HG02852 (cell line): ENCODE results near the gene DGKG.

Source experiments
- ATAC-seq: cut with Tn5 transposase; IDR thresholded peaks from one replicate; pipeline ENCODE4 v1.9.1; 2021; ENCODE audit warnings: mild to moderate bottlenecking, moderate library complexity; ENCODE audit not compliant: unreplicated experiment

DGKG gene

GRCh38 chr3:186247821-186248814 is 113.9 kb downstream of the DGKG start:
- no peak for ATAC-seq

DNA sequence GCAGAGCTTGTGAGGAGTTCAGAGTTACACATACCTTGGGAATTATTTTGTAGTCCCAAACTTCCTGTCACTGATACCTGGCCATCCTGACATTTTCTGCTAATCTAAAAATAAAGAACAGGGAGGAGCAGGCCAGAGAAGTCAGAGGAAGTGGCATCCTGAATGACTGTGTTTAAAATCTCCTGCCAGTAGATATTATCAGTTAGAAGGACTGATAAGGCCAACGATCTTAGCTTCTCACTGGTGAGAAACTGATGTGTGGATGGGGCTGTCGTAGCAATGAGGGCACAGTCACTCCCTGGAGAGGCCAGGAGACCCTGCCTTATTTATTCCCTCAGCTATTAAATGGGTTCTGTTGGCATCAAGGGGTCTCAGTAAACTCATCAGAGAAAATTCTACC is 115.1 kb downstream of the DGKG start:
- no peak for ATAC-seq

- no peak for ATAC-seq
These were observed 118.0 kb downstream of the DGKG start for GRCh38 chr3:186244016-186244415.

GRCh38 chr3:186241910-186242821 is 119.9 kb downstream of the DGKG start:
- ATAC-seq = peak; percentile 84

DNA sequence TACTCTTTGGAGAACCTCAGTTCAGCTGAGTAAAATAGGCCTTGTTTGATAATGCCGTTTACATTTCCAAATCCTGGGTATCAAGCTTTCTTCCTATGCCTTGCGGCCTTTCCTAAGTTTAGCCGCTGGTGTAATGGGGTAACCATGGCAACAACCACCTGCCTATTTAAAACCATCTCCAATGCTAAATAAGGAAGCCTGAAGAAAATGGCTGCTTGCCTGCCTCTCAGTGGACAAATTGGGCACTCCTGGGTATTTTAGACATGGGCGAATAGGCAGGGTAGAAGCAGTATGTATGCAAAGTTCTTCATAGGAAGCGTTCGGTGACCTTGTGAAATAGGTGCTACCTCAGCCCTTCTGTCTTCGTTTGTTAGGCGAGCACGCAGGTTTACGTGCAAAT is 122.7 kb downstream of the DGKG start:
- no peak for ATAC-seq

DNA sequence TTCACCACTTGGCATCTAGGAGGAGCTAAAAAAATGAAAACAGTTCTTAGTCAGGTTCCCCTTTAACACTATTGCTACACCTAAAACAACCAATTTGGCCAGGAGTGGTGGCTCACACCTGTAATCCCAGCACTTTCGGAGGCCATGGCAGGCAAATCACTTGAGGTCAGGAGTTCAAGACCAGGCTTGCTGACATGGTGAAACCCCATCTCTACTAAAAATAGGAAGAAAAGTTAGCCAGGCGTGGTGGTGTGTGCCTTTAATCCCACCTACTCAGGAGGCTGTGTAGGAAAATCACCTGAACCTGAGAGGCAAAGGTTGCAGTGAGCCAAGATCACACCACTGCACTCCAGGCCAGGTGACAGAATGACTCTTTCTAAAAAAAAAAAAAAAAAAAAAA is 124.1 kb downstream of the DGKG start:
- no peak for ATAC-seq

DNA sequence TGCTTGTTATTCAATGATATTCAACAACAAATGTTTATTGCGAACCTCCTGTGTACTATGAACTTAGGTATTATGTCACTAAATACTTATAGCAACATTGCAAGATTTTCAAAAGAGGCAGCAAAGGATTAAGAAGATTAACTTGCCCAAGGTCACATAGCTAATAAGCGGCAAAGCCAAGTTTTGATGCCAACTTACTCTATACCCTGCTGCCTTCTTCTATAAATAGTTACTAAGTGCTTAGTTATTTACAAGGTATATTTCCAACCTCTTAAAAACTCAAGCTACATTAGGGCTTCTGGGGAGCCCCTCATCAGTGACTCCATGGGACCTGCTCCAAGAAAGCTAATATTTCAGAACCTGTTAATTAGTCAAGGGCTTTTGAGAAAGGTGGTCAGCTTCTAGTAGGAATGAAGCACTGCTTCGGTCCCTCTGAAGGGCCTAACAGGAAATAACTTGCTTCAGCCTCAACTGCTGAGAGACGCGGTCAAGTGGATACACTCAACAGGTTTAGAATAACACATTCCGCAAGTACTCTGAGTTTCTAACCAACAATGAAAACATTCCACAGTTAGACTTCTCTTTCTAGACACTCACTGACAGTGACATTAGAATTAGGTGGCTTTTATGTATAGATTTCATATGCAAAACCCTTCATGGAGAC is 125.5 kb downstream of the DGKG start:
- no peak for ATAC-seq

DNA sequence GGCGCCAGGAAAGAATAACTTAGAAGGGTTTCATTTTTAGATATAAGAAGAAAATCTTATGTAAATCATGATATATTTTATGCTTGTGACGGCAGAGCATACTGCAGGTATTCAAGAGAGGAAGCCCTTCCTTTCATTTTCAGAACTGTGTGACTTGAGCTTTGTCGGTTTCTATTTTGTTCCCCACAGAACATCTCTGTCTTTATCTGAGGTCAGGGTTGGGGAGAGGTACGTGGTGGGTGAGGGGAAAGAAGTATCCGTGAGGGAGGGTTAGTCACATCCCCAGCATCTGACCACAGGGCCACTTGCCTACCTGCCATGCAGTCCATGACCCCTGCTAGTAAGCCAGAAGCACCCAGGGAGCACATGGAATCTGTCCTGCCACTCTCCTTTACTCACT is 126.5 kb downstream of the DGKG start:
- peak; percentile 84 for ATAC-seq

DNA sequence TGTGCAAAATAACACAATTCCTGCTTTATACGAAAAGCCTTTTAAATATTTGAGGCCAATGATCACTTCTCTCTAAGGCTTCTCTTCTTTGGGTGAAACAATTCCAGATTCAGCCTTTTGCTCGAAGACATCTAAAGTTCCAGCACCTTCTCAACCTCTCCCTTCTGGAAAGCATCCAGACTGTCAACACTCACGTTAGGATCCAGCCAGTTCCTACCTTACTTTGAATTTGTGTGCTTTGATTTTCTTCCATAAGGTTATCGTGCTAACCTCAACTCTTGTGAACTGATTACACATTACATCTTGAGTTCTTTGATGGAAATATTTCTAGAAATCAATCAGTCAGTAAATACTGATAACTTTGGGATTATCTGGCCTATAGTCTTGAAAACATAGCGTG is 127.9 kb downstream of the DGKG start:
- no peak for ATAC-seq

GRCh38 chr3:186226482-186226881 is 135.6 kb downstream of the DGKG start:
- ATAC-seq = no peak

DNA sequence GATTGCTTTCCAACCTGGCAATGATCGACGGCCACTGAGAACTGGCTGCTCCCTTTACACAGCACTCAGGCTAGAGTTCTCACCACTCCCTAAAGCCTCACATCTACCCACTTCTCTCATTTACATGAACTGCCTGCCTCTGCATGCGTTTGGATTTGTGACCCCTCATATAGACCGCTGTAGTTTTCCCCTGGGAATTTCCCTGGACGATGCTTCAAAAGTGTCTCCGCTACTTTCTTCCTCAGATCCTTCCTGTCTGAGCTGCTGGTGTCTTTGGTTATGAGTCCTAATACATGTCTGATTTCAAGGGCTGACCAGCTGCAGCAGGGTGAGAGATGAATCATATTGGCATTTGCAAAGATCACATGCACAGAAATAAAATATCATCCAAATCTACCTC is 136.4 kb downstream of the DGKG start:
- ATAC-seq = peak; percentile 76

DNA sequence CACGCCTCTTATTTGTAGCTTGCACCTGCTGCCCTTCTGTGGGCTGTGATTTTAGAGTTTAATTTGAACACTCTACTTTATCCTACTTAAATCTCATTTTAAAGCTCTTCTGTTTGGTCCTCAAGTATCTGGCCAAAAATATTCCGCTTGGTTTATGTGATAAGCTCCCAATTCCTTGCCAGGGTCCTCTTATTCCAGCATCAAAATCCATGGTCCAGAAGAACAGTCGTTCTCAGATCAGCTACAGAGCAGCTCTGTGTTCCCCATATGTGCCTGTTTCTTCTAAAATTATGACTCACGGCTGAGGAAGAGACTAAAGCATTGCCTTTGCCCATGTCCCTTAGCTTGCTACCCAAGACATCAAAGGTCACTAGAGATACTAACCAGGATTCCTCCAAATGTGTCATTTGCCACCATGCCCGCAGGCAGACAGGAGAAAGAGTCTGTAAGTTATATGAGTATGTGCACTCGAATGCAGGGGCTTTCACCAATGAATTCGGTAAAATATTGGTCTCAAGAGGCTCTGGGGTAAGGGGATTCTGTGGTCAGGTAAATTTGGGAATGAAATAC is 137.9 kb downstream of the DGKG start:
- ATAC-seq = no peak

- ATAC-seq = no peak
These were observed 138.6 kb downstream of the DGKG start for GRCh38 chr3:186223476-186223875.

GRCh38 chr3:186221760-186222378 is 140.2 kb downstream of the DGKG start:
- ATAC-seq = no peak

DNA sequence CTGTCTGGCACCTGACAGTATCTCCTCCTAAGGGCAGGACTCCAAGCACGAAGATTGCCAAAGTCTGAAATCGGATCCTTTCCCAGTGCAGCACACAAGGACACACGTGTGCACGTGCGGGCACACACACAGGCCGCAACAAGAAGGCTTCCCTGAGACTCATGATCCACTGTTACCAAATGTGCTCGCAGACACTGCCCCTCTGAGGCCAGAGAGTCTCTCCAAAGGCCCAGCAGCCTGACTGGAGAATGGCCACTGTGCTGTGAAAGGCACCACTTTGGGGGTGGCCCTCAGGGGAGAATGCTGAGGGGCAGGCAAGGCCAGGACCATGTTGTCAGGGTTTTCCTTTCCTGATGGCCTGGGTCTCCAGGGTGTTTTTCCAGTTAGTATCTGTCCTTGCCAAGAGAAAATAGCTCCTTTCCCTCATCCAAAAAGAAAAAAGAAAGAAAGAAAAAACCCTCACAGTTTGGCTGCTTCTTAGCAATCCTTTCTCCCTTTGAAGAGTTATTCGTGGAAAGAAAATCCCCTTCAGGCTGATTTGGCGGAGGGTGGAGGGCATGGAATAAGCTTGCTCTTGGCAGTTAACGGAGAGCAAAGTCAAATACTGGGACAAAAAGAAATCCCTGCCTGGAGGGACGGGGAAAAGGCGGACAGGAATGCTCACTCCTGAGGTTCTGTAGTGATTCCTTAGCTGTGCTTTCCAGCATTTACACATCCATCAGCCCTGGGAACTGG is 141.0 kb downstream of the DGKG start:
- ATAC-seq = no peak

DNA sequence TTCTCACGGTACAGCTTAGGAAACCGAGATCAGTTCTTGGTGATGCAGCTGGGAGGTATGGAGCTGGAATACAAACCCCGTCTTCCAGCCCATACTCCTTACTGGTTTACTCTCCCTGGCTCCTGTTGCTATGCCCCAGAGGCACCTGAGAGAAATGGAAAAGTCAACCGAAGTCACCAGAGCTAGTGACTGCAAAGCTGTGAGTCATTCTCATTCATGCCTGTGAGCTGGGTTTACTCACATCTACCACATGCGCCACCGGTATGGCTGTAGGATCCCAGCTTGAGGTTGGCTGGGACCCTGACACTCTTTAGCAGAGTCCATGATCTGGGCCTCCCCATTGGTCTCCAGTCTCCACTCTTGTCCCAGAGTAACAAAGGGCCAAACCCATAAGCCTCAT is 141.7 kb downstream of the DGKG start:
- no peak for ATAC-seq

DNA sequence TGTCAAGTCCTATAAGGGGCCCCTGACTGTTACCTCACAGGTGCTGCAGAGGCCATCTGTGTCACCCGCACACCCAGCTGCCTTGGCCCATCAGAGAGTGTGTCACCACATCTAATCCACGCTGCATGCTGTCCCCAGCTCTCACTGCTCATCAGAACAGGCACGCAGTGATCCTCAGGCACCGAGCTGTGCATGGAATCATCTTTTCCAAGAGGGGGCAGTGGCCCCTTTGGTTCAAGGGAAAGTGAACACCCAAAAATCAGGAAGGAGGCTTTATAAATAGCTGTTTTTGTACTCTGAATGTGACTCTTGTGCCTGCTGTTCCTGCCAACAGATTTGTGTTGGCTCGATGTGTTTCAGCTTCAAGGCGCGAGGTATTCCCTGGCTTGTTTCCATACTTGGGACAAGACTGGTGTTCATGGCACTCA is 142.8 kb downstream of the DGKG start:
- ATAC-seq = no peak

DNA sequence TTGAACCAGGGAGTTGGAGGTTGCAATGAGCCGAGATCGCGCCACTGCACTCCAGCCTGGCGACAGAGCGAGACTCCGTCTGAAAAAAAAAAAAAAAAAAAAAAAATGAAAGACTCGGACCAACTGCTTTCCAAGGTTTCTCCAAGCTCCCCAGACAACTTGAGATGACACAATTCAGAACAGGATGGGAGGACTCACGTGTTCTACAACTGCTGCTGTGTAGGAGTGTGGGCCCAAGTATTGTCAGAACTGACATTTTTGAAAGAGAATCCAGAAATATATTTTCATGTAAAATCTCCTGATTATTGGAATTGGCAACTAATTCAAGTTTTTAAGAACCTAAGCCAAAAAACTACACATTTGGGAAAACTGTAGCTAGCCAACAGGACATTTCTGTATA is 143.6 kb downstream of the DGKG start:
- ATAC-seq = no peak

- ATAC-seq = peak; percentile 92
These were observed 144.2 kb downstream of the DGKG start for GRCh38 chr3:186217820-186218164.
